Measurements from ENCODE around the gene PCED1A.

- TF ChIP-seq POLR2A (IDR thresholded peaks at IDR 0.05; ENCODE audit: low read length) (no peak), GATA1 (IDR thresholded peaks at IDR 0.05; ENCODE audit: low read depth, low read length) (no peak)
Measured at GRCh38 chr20:2801286-2801728, 39.1 kb downstream of the PCED1A start.
